HCT116 (cell line): Measurements from ENCODE around the gene SNRPD2. TPM values are rescaled to one million over a fixed set of nuclear protein-coding genes. Genes with fewer than 3 reads are reported as not detected.

ENCODE experiments used
- ATAC-seq: fragments of 200-7000 bp; cut with Tn5 transposase; 2 replicates; pipeline ENCODE4 v1.9.1; 2020; ENCODE audit warnings: mild to moderate bottlenecking, moderate library complexity
- BruUV-seq: library from RNA; stranded (reverse); fragments of 400-500 nt; replicated peaks from 2 replicates; lab custom pipeline; 2021; lab: Mats Ljungman, UMichigan
- CTCF ChIA-PET: fragments of 300-600 bp; sonication (Branson Sonifier 250); formaldehyde crosslinking; loops from one replicate; lab custom pipeline; 2021; ENCODE audit warnings: antibody characterized with exemption; lab: Charles Lee
- POLR2A ChIA-PET: fragments of 300-600, 350-600 bp; sonication (Branson Sonifier 250); formaldehyde crosslinking; loops from one replicate; lab custom pipeline; 2021; ENCODE audit warnings: antibody characterized with exemption; lab: Charles Lee
- RAD21 ChIA-PET, 2 experiments: fragments of 300-600 bp; sonication (Branson Sonifier 250); formaldehyde crosslinking; loops; one replicate each; lab custom pipeline; 2023; ENCODE audit warnings: low total read pairs in 2 of 2; ENCODE audit not compliant: uncharacterized antibody in 2 of 2, unreplicated experiment in 2 of 2, low non-redundant PET in 1 of 2; lab: Charles Lee
- DNase-seq: peaks from one replicate; pipeline ENCODE4 v3.0.0-alpha.2; 2010; ENCODE audit warnings: low read depth, low spot score
- H2AFZ ChIP-seq: fragments of 200-600 bp; shearing (Covaris generic), sonication (generic); 2 replicates; pipeline ENCODE4 v1.6.1; 2017; ENCODE audit warnings: low read depth, mixed run types, mixed read lengths, antibody characterized with exemption, low read length; ENCODE audit not compliant: poor library complexity, severe bottlenecking
- H3K27ac ChIP-seq: 2 replicates; pipeline ENCODE4 v1.5.1; 2012; ENCODE audit warnings: low read depth, low read length
- H3K27me3 ChIP-seq: fragments of 200-600 bp; sonication (generic); 2 replicates; pipeline ENCODE4 v1.6.1; 2016; ENCODE audit warnings: mixed run types, low read length, mixed read lengths; ENCODE audit not compliant: insufficient read depth
- H3K36me3 ChIP-seq, 2 experiments: fragments of 200-500 bp in 1 of 2; fragments of 200-600 bp in 1 of 2; sonication (Bioruptor generic) in 1 of 2; sonication (generic) in 1 of 2; 2 replicates each; pipeline versions ENCODE4 v1.5.1 to v1.6.1; 2014 to 2016; ENCODE audit warnings: low read length in 2 of 2, inconsistent platforms in 1 of 2, mixed read lengths in 1 of 2, mixed run types in 1 of 2; ENCODE audit not compliant: insufficient read depth in 2 of 2, control insufficient read depth in 1 of 2
- H3K4me1 ChIP-seq, 2 experiments: fragments of 200-600 bp in 1 of 2; sonication (generic) in 1 of 2; 2 replicates each; pipeline versions ENCODE4 v1.5.1 to v1.6.1; 2012 to 2017; ENCODE audit warnings: low read length in 2 of 2, inconsistent platforms in 1 of 2, mild to moderate bottlenecking in 1 of 2, mixed read lengths in 1 of 2, mixed run types in 1 of 2, moderate library complexity in 1 of 2; ENCODE audit not compliant: insufficient read depth in 2 of 2, control insufficient read depth in 1 of 2
- H3K4me2 ChIP-seq: fragments of 200-600 bp; sonication (generic); 2 replicates; pipeline ENCODE4 v1.6.1; 2017; ENCODE audit warnings: mixed run types, low read length, mixed read lengths
- H3K4me3 ChIP-seq, 2 experiments: fragments of 200-600 bp in 1 of 2; sonication (generic) in 1 of 2; replicated peaks in 1 of 2; 2 replicates each; pipeline ENCODE4 v1.5.1; 2011 to 2016; ENCODE audit warnings: low read length in 2 of 2, control low read depth in 1 of 2, low read depth in 1 of 2, mild to moderate bottlenecking in 1 of 2, mixed read lengths in 1 of 2, mixed run types in 1 of 2
- H3K79me2 ChIP-seq: fragments of 200-600 bp; sonication (generic); 2 replicates; pipeline ENCODE4 v1.6.1; 2017; ENCODE audit warnings: mild to moderate bottlenecking, mixed run types, low read length, moderate library complexity, mixed read lengths; ENCODE audit not compliant: insufficient read depth
- H3K9ac ChIP-seq: fragments of 200-600 bp; sonication (generic); 2 replicates; pipeline ENCODE4 v1.6.1; 2016; ENCODE audit warnings: low read length, mixed read lengths
- H3K9me2 ChIP-seq: fragments of 200-600 bp; sonication (generic), shearing (Covaris generic); 2 replicates; pipeline ENCODE4 v1.6.1; 2017; ENCODE audit warnings: mixed run types, mild to moderate bottlenecking, moderate library complexity; ENCODE audit not compliant: insufficient read depth
- H3K9me3 ChIP-seq, 2 experiments: fragments of 200-500 bp in 1 of 2; fragments of 200-600 bp in 1 of 2; sonication (Bioruptor generic) in 1 of 2; sonication (generic) in 1 of 2; 2 replicates each; pipeline ENCODE4 v1.6.1; 2014 to 2017; ENCODE audit warnings: low read length in 2 of 2, mixed read lengths in 2 of 2, inconsistent platforms in 1 of 2, low read depth in 1 of 2, mild to moderate bottlenecking in 1 of 2, mixed run types in 1 of 2, moderate library complexity in 1 of 2; ENCODE audit not compliant: control insufficient read depth in 1 of 2, insufficient read depth in 1 of 2
- H4K20me1 ChIP-seq: fragments of 200-600 bp; sonication (generic), shearing (Covaris generic); 2 replicates; pipeline ENCODE4 v1.6.1; 2017; ENCODE audit warnings: mixed run types, mild to moderate bottlenecking, moderate library complexity; ENCODE audit not compliant: insufficient read depth
- CBX3 ChIP-seq: IDR thresholded peaks from 2 replicates; pipeline ENCODE4 v1.6.1; 2012; ENCODE audit warnings: low read depth
- CEBPB ChIP-seq: IDR thresholded peaks from 2 replicates; pipeline ENCODE4 v1.6.1; 2012; ENCODE audit warnings: low read depth
- CTCF ChIP-seq, 3 experiments: fragments of 200-600 bp in 1 of 3; sonication (generic) in 1 of 3; IDR thresholded peaks in 2 of 3; conservative IDR thresholded peaks in 1 of 3; 2 replicates each; pipeline ENCODE4 v1.5.1; 2012 to 2017; ENCODE audit warnings: low read depth in 2 of 3, low read length in 2 of 3, antibody characterized with exemption in 1 of 3, borderline replicate concordance in 1 of 3, control low read depth in 1 of 3, mild to moderate bottlenecking in 1 of 3, mixed read lengths in 1 of 3, mixed run types in 1 of 3, moderate library complexity in 1 of 3; ENCODE audit not compliant: insufficient read depth in 1 of 3
- EGR1 ChIP-seq: IDR thresholded peaks from 2 replicates; pipeline ENCODE4 v1.6.1; 2012; ENCODE audit warnings: low read depth
- ELF1 ChIP-seq: IDR thresholded peaks from 2 replicates; pipeline ENCODE4 v1.6.1; 2012; ENCODE audit warnings: low read depth, borderline replicate concordance
- EZH2 ChIP-seq: fragments of 200-600 bp; sonication (generic); IDR thresholded peaks from 2 replicates; pipeline ENCODE4 v1.6.1; 2017; ENCODE audit warnings: antibody characterized with exemption, mixed run types
- EZH2phosphoT487 ChIP-seq: fragments of 200-600 bp; IDR thresholded peaks from 2 replicates; pipeline ENCODE4 v1.6.1; 2018; ENCODE audit warnings: antibody characterized with exemption, borderline replicate concordance
- FOSL1 ChIP-seq: IDR thresholded peaks from 2 replicates; pipeline ENCODE4 v1.6.1; 2012; ENCODE audit warnings: low read depth
- JUND ChIP-seq: IDR thresholded peaks from 2 replicates; pipeline ENCODE4 v1.6.1; 2012
- POLR2AphosphoS5 ChIP-seq: IDR thresholded peaks from 2 replicates; pipeline ENCODE4 v1.6.1; 2011; ENCODE audit warnings: mild to moderate bottlenecking, low read depth, low read length, moderate library complexity
- RAD21 ChIP-seq: IDR thresholded peaks from 2 replicates; pipeline ENCODE4 v1.6.1; 2012; ENCODE audit warnings: low read depth, mild to moderate bottlenecking
- SP1 ChIP-seq: IDR thresholded peaks from 2 replicates; pipeline ENCODE4 v1.6.1; 2012; ENCODE audit warnings: low read depth
- TCF7L2 ChIP-seq: IDR thresholded peaks from 2 replicates; pipeline ENCODE4 v1.7.0; 2011; ENCODE audit warnings: borderline replicate concordance, inconsistent platforms; ENCODE audit not compliant: insufficient read depth, insufficient read length; ENCODE audit errors: extremely low read depth
- YY1 ChIP-seq: IDR thresholded peaks from 2 replicates; pipeline ENCODE4 v1.6.1; 2011; ENCODE audit warnings: low read length, low read depth, moderate library complexity, mild to moderate bottlenecking; ENCODE audit not compliant: insufficient replicate concordance; ENCODE audit errors: extremely low read depth
- ZFX ChIP-seq: fragments of 450-650 bp; IDR thresholded peaks from 2 replicates; pipeline ENCODE4 v1.6.1; 2017
- ZNF274 ChIP-seq: fragments of 200-500 bp; sonication (Bioruptor generic); IDR thresholded peaks from 2 replicates; pipeline ENCODE4 v1.6.1; 2014; ENCODE audit warnings: mild to moderate bottlenecking, low read depth, low read length, inconsistent platforms
- intact Hi-C: fragments of 100-400 bp; cut with micrococcal nuclease; formaldehyde crosslinking; loops from 2 replicates; pipeline ENCODE4 v1.10.0; 2022
- total RNA-seq: library from RNA; stranded (reverse); gene quantifications from one replicate; pipeline ENCODE4 v1.2.1, GENCODE V29; 2021; ENCODE audit not compliant: unreplicated experiment

Gene SNRPD2
- total RNA-seq, 1 experiment from 2014 or later: 927 TPM

GRCh38 chr19:45733160-45733810 lies 41.5 kb upstream of the SNRPD2 start, which contains the start of gene MEIOSIN:
MEIOSIN (plus strand) TSS chr19:45733439; CDS start chr19:45735377, 1,938 bp downstream.
- ChIA-PET POLR2A (no interaction called here), RAD21 (no interaction called here), CTCF (interaction anchor here (0.7 kb wide), 1 partner anchor 36 kb away, joined by 3 read pairs; the partner anchor contains the start of gene SIX5)
- no peak within 1 kb of the TSS for H3K9ac ChIP-seq
- H3K4me3 ChIP-seq: no peak within 1 kb of the TSS
- no peaks in the 10 kb centered on the region for H4K20me1 ChIP-seq
- no peaks in the 10 kb centered on the region for H3K9me2 ChIP-seq
- H3K27me3 ChIP-seq: no peaks in the 10 kb centered on the region
- ATAC-seq (no peak), DNase-seq (no peak)
- peaks cover 25% of the 10 kb centered on the region for H3K79me2 ChIP-seq
- H3K27ac ChIP-seq: no peak within 1 kb of the TSS
- peaks cover 10 to 43% of the 10 kb centered on the region in 2 experiments for H3K4me1 ChIP-seq
- H3K36me3 ChIP-seq: no peaks in the 10 kb centered on the region
- H3K9me3 ChIP-seq: no peaks in the 10 kb centered on the region
- BruUV-seq: no TSS peak
- TF ChIP-seq JUND (no peak), YY1 (no peak)
- no peak within 1 kb of the TSS for H2AFZ ChIP-seq
- H3K4me2 ChIP-seq: no peak within 1 kb of the TSS
- intact Hi-C loops: no loop called here

DNA sequence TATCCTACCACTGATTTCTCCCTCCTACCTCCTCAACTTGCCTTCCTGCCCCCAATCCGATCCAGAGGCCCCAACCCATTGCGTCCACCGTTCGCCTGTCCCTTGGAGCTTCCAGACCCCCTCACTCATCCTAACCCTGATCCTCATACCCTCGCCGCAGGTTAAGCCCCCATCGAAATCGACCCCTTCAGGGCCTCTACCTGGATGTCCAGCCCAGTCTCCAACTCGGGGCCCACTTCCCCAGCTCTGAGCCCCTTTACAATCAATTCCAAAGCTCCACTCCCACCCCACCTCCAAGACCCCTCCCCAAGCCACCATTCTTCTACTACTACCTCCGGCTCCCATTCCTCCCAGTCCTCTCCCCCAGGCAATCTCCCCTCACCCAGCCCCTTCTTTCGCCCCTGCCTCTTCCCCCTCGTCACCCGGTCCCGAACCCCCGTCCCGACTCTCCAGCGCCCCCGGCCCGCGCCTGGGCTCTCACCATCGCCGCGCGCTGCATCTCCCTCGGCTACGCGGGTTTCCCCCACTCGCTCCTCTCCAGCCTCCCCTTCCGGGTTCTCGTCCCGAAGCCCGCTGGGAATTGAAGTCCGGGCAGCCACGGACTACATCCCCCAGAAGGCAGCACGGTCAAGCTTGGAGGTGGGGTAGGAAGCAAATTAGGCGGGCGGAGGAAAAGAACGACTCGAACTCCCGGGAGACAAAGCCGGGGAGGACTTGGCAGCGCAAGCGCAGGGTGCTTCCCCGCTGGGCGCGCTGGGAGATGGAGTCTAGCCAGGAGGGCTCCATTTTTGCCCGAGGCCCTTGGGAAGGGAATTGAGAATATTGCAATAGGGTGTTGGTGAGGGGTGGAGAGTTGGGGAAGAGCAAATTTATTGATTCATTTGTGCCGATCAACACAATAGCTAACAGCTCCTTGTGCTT lies 38.9 kb upstream of the SNRPD2 start, which contains the start of gene FBXO46:
Gene FBXO46, minus strand, starts transcription at position 529 of the 921 bp plus-strand sequence. CDS start 17,401 bp downstream, outside the sequence.
- Histone ChIP-seq H3K27me3 (no peaks in the 10 kb centered on the region), H2AFZ (no peak within 1 kb of the TSS), H3K9ac (peak within 1 kb of the TSS; percentile 96), H3K9me2 (no peaks in the 10 kb centered on the region), H3K9me3 (no peaks in the 10 kb centered on the region), H3K79me2 (peaks cover 51% of the 10 kb centered on the region), H3K4me3 (peak within 1 kb of the TSS; percentile 89 to 92), H4K20me1 (no peaks in the 10 kb centered on the region), H3K27ac (peak within 1 kb of the TSS; percentile 75), H3K4me2 (peak within 1 kb of the TSS; percentile 90), H3K4me1 (peaks cover 6 to 43% of the 10 kb centered on the region in 2 experiments), H3K36me3 (no peaks in the 10 kb centered on the region)
- intact Hi-C loops: loop anchor here (1.0 to 2.0 kb wide), 2 partner anchors 8 to 40 kb away; no protein-coding TSS in a partner anchor
- BruUV-seq: no TSS peak
- ChIA-PET CTCF (interaction anchor here (2.0 kb wide), 1 partner anchor 39 kb away, joined by 12 read pairs; the partner anchor contains the start of gene SIX5), RAD21 (interaction anchor here in 1 of 2 experiments (0.7 kb wide), 1 partner anchor 220 kb away, joined by 9 read pairs; no protein-coding TSS in a partner anchor), POLR2A (interaction anchor here (0.6 to 1.0 kb wide), 5 partner anchors 9 to 54 kb away, joined by 3 to 6 read pairs (median 4); partner anchors contain the start of gene SIX5)
- DNase-seq (peak; percentile 96), ATAC-seq (peak; percentile 98)
- TF ChIP-seq JUND: no peak
- no peak for TF ChIP-seq EZH2
- 0 out of 6 replicates have a peak, but pooled peaks of 1 of the 3 experiments have one; percentile 7 for TF ChIP-seq CTCF (IDR thresholded peaks at IDR 0.05 in 2 of 3, conservative IDR thresholded peaks at IDR 0.05 in 1 of 3; ENCODE audit: borderline replicate concordance in 1 of 3, insufficient read depth in 1 of 3, low read depth in 2 of 3, low read length in 2 of 3)
- no peak for TF ChIP-seq CEBPB
- TF ChIP-seq POLR2AphosphoS5: peak; percentile 88
- TF ChIP-seq YY1: peak; percentile 87
- no peak for TF ChIP-seq TCF7L2
- TF ChIP-seq RAD21: no peak
- no peak for TF ChIP-seq EZH2phosphoT487
- peak; percentile 81 for TF ChIP-seq SP1
- TF ChIP-seq ELF1: peak; percentile 99; the same call in 1 of the 2 replicates
- TF ChIP-seq ZNF274: no peak
- no peak for TF ChIP-seq CBX3
- TF ChIP-seq FOSL1: no peak
- TF ChIP-seq EGR1: no peak
- no peak for TF ChIP-seq ZFX
